ENCODE measurements around the gene LRRK1.

Gene LRRK1

DNA sequence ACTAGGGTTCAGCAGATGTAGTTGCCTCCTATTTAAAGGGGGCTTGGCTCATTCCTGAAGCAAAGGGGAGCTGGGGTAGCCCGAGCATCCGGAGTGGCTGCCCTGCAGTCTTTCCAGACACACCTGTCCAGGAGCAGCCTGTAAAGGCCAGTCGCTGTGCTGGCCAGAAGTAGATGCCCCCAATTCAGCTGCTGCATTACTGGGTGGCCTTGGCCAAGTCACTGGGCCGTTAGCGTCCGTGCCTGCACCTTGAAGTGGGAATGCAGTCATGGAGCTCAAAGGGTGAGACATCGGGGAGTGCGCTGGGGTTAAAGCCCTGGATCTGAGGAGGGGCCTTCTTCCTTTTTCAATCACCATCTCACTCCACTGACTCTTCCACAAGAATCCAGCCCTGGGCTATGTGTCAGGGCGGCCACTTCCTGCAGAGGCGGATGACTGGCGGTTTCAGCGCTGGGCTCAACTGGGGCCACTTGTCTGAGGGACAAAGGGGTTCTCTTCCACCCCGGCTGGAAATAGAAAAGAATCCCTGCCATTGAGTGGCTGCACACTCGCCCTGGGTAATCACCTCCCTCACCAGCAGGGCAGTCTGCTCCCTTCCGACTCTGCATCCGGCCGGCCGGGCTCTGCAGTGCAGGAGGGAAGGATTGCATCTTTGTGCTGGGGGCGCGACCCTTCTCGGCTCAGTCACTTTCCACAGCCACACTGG, 27.7 kb upstream of the LRRK1 start:
- DNase-seq = no peak

GRCh38 chr15:100892013-100892355, 27.2 kb upstream of the LRRK1 start:
- DNase-seq = no peak

GRCh38 chr15:100893261-100893963, 25.7 kb upstream of the LRRK1 start:
- DNase-seq = no peak

- no peak for DNase-seq
These were observed 25.2 kb upstream of the LRRK1 start for GRCh38 chr15:100893964-100894295.

- no peak for DNase-seq
These were observed 23.4 kb upstream of the LRRK1 start for GRCh38 chr15:100895721-100896120.

DNA sequence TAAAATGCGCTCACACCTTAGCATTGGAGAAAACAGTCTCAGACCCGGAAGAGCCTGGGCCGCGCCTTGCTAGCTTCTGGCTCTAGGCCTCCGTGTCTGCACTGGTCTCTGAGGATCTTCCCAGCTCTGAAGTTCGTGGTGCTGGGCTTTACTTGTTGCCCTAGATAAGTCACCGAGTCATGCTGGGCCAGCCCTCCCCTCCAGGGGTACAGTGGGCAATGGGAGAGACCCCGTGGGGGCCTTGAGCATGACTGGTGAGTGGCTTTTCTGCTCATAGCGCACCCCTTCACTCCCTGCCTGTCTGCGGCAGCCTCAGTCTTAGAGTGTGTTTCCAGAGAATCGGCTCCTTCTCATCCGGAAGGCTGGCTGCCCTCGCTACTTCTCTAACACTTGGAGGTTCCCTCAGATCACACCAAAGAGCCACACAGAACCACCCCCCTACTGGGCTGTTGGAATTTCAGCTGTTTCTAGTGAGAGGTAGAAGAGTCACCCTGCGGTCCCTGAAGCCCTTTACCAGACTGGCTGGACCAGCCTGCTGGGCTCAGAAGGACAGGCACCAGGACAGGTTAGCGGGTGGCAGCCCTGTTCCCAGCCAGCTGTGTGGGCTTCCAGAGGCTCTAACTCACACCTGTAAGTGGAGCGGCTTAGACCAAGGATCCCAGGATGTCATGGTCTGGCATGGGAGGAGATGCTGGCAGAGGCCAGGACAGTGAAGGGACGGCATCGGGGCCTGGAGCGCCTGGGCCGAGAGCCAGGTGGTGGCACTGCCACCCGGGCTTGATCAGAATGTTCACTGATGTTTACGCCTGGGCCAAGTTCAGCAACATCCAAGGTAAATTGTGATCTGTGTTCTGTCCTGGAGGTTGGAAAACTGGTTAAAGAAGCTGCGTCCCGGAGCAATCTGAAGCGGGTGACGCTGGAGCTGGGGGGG, 21.7 kb upstream of the LRRK1 start:
- no peak for DNase-seq

DNA sequence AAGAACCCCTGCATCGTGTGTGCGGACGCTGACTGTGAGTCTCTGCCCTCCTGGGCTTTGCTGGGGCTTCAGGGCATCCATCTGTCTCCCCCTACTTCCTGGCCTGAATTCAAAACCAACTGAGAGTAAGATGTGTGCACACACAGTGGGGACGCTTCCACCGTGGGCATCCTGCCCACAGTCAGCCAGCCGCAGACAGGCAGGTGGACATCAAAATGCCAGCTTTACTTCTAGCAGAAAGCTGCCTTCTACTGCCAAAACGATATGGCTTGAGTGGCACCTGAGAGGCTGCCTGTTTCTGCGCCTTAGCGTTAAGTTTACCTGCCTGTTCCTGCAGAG, 21.0 kb upstream of the LRRK1 start:
- DNase-seq = no peak

DNA sequence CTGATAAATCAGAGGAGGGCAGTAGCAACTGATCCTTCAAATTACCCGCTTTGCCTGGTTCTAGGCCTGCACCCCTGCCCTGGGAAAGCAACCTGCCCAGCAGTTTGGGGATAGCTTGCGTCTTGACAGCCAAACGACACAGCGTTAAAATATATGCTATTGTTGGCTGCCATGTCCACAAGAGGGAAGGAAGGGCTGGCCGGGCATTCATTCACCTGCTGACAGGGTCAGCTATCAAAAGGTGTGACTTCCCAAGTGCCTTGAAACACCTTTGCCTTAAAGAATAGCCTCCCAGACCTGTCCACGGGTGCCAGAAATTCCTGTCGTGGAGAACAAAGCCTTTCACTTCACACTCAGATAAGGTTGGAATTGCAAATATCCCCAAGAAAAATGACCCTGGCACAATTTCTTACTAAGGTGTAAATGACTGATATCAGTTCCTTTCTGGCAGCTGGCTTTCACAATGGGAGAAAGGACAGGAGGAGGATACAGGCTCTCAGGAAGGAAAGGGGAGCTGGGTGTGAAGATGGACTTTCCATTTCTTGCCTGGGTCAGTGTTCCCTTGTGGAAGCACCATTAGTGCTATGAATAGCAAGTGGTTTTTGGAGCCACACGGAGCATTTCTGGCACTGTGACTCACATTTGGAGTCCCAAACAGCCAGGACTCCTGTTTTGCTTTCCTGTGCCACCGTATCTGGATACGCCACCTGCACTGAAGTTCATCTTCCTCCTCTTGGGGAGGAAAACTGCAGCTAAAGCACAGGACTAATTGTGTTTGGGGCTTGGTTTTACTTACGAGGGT, 20.3 kb upstream of the LRRK1 start:
- DNase-seq = no peak

- DNase-seq = no peak
These were observed 19.6 kb upstream of the LRRK1 start for GRCh38 chr15:100899601-100900000.

- DNase-seq = no peak
These were observed 18.9 kb upstream of the LRRK1 start for GRCh38 chr15:100900136-100900794.

DNA sequence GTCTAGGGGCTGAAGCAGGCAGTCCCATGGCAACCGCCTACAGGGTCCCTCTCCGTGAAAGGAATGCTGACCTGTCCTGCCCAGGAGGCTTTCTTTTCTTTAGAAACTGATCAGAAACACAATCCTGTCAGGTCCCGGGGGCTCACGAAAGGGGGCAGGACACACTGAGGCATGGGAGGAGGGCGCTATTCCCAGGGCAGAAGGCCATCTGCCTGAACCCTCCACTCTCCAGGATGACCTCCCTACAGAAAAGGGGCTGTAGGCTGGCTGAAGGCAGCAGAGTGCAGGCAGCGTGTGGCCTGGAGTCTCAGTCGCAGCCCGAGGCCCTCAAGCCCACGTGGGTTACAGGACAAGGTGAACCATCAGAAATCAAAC, 18.4 kb upstream of the LRRK1 start:
- DNase-seq = no peak

- no peak for DNase-seq
These were observed 17.9 kb upstream of the LRRK1 start for GRCh38 chr15:100901296-100901695.

DNA sequence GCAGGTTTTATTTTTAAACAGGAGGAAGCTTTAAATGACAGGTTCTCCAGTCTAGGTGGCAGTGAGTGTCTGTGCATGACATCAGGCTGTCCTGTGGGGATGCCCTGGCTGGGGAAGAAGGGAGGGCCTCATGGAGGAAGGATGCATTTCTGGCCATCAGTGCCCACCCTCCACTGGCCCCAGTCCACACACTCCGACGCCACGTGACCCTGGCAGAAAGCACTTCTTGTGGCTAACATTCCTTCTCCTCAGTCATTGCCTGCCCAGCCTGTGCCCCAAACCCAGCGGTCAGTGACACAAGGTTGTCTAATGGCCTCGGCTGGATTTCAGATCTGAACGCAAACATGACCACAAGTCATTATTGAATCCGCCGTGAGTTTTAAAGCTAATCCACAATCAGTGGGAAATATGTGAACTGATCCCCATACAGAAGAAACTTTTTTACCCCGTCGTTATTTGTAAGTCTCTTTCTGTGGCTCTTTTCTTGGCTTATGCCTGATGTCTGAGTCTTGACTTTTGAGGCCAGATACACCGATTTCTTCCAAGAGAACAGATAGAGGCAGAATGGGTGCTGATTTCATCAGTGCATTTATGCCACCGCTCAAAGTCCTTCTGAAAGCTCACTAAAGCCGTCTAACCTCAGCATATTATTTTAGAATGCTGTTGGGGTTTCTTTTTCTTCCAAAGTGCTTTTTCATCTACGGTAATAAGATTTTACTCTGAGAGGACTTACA, 17.3 kb upstream of the LRRK1 start:
- DNase-seq = no peak

- DNase-seq = no peak
These were observed 16.6 kb upstream of the LRRK1 start for GRCh38 chr15:100902436-100903167.

GRCh38 chr15:100903168-100903554, 16.0 kb upstream of the LRRK1 start:
- DNase-seq = no peak

DNA sequence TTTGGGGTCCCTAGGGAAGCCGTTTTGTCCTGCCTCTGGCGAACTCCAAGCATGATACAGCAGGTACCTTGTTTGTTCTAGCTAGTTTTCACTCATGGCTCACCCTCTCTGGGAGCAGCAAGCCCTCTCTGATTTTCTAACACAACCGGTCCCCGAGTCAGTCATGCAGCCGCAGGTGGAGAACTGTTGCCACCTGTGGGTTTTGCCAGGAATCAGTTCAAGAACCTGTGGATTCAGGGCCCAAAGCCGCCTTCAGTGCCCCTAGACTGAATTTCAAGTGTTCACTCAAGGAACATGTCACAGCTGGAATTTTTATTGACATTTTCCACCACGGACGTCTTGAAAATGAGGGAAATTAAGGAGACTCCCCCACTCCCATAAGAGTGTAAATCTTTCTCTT, 13.3 kb upstream of the LRRK1 start:
- no peak for DNase-seq

DNA sequence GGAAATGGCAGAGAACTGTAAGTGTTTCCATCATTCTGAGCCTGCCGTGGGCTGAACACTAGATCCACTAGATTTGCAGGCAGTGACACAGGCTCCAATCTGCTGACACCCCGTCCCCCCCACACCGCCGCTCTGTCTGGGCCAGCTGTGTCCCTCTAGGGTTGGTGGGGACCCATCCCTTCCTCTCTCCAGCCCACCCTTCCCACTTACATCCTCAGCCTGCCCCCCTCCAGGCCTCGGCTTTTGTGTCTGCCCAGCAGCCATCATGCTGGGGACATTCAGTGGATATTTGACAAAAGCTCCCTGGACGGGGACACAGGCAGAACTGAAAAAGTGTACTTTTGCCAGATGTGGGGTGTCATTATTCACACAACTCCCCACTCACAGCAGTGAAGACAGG, 10.7 kb upstream of the LRRK1 start:
- no peak for DNase-seq

- DNase-seq = no peak
These were observed 9.6 kb upstream of the LRRK1 start for GRCh38 chr15:100909565-100909964.

DNA sequence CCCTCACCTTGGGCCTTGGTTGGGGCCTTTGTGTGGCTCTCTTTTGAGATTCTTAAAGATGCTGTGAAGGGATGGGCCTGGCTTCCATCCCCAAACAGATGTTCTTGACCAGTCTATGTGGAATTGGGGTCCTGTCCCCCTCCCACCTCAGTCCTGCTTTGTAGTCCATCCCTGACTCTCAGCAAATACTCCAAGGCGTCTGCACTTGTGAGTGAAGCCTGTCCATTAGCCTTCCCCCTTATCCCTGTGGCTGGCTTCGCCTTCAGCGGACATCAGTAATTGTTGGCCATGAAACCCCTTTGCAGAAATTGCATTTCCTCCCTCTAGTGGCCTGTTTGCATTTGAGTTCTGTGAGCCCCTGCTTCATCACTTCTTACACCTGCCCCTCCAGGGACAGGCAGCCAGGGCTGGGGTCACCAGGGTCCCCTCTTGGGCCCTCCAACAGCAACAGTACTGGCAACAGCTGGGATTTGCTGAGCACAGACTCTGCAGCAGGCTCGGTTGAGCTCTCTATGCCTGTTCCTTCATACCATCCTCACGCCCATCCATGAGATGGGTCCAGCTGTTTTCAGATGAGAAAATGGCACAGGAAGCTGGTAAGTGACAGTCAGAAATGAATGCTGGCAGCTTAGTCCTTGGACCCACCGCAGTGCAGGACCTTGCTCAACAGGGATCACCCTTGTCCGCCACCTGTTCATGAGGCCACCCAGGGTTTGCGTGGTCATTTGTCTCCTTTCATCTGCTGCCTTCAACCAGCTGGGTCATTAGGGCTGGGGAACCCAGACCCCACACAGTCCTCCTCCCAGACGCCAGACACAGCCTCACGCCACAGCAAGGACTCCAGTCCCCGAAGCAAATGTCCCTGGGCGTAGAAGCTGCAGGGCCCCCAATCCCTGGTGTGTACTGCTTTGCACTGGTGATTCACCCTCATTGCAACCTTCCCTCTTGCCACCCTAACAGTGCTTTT, 8.9 kb upstream of the LRRK1 start:
- DNase-seq = no peak

DNA sequence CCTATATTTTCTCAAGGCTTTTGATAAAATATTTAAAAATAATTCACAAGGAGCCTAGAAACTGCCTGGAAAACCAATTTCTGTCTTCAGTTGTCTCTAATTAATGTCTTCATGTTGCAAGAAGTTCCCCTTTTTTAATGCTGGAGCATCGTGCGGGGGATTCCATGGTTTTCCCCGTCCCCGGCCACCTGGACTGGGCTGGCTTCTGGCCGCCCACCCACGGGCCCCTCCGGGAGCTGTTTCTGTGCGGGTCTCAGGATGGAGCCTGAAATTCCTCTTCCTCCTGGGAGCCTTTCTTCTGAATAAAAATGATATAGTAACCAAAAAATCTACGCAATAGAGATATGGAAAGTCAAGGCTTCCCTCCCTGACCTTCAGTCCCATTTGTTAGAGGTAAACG, 8.1 kb upstream of the LRRK1 start:
- DNase-seq = no peak
